HG02840 (cell line): Measurements from ENCODE around the gene FAM111B.
"Not testable (repeated sequence)": the region's sequence is repeated elsewhere in the genome, so short reads cannot be mapped to it uniquely, and the experiment has no call there.

Experiments
- ATAC-seq: cut with Tn5 transposase; IDR thresholded peaks from one replicate; pipeline ENCODE4 v1.9.1; 2021; ENCODE audit warnings: mild to moderate bottlenecking, moderate library complexity, moderate number of reproducible peaks; ENCODE audit not compliant: unreplicated experiment, low FRiP score

FAM111B gene, protein sequence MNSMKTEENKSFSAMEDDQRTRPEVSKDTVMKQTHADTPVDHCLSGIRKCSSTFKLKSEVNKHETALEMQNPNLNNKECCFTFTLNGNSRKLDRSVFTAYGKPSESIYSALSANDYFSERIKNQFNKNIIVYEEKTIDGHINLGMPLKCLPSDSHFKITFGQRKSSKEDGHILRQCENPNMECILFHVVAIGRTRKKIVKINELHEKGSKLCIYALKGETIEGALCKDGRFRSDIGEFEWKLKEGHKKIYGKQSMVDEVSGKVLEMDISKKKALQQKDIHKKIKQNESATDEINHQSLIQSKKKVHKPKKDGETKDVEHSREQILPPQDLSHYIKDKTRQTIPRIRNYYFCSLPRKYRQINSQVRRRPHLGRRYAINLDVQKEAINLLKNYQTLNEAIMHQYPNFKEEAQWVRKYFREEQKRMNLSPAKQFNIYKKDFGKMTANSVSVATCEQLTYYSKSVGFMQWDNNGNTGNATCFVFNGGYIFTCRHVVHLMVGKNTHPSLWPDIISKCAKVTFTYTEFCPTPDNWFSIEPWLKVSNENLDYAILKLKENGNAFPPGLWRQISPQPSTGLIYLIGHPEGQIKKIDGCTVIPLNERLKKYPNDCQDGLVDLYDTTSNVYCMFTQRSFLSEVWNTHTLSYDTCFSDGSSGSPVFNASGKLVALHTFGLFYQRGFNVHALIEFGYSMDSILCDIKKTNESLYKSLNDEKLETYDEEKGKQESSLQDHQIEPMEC

DNA sequence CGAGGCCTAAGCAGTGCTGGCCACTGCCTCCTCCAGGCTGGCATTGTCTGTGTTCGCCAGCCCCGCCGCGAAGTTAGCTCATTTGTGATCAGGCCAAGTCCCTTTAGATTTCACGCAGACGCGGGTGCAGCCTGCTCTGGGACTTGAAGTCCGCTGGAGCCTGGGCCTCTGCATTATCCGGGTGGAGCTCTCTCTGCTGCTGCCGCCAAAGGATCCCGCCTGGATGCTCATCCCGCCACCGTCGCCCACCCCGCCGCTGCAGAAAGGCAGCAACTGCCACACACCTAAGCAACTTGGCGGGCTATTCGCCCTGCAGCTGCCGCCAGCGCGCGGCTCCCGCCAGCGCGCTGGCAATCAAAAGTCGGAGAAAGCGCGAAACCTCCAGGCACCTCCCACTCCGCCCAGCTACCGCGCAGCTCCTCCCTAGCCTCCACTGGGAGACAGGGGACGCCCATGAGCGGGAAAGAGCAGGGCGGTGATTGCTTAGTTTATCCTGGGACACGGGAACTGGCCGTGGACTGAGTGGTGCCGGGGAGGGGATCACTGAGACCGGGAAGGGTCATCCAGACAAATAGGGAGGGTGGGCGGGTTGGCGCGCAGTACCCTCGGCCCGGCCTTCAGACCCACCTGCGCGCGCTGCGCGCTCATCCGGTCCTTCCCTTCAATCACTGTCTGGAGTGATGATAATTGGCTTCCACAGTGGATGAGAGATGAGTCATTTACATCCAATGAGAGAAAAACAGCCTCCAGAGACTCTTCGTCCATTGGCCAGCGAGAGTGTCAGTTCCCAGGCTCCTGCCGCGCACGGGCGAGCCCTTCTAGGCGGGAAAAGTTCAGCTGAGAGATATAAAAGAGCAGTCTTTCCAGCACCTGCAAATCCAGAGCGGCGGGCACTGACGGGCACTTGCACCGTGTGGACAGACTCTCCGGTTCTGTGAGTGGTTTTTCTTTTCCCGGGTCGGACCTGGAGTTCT is at the start of gene FAM111B:
Gene FAM111B, plus strand, starts transcription at position 875 of the 974 bp plus-strand sequence. CDS start 2,389 bp downstream, outside the sequence.
- ATAC-seq: peak; percentile 66

DNA sequence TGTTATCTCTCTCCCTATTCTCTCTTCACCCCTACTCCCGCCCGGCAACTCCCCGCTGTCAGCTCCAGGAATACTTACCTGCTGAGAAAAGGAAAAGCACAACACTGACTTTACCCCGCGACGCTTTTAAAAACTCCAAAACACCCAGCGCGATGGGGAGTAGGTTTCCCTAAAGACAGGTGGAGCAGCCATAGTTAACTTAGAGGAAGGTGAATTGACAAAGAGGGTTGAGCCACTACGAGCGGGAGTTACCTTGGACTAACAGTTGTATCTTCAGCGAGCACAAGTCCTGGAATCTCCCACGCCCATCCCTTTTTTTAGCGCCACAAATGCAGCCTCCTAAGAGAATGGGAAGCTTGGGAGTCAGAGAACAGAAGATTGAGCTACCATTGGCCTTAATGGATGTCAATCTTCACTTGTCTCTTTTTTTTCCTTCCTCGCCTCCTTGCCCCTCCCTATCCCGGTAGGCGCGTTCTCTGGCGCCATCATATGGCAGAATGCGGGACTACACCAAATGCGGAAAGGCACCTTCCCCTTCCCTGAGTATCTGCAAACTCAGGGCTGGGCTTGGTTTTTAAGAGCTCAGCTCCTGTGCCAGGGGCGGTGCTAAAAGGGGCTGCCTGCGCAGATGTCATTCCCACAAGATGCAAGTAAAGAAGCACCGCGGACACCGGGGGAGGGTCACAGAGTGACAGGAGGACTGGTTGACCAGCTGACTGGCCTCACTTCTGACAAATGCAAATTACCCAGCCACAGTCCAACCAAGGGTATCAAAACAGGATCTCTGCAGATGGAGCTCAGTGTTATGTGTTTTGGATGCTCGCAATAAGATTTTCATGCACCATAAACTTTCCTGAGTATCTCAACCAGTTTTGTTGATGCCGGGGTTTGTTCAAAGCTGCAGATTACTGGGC is 48.7 kb upstream of the FAM111B start:
- peak; percentile 87 for ATAC-seq

DNA sequence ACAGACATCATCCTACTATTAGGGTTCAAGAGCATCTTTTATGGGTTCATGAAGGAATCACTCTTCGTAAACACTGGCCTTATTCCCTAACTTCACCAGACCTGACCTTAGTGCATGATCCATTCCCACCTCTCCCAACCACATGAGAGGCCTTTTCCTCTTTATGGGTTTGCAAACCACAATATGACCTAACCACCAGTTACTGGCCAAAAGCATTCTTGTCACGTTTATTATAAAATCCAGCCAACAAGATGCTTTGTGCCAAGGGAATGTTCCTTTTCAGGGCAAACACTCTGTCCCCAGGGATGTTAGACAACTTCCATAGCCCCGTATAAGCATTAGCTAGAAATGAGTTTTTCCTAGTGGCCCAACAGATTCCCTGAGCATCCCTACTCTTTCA is 46.9 kb upstream of the FAM111B start:
- not testable (repeated sequence) for ATAC-seq

DNA sequence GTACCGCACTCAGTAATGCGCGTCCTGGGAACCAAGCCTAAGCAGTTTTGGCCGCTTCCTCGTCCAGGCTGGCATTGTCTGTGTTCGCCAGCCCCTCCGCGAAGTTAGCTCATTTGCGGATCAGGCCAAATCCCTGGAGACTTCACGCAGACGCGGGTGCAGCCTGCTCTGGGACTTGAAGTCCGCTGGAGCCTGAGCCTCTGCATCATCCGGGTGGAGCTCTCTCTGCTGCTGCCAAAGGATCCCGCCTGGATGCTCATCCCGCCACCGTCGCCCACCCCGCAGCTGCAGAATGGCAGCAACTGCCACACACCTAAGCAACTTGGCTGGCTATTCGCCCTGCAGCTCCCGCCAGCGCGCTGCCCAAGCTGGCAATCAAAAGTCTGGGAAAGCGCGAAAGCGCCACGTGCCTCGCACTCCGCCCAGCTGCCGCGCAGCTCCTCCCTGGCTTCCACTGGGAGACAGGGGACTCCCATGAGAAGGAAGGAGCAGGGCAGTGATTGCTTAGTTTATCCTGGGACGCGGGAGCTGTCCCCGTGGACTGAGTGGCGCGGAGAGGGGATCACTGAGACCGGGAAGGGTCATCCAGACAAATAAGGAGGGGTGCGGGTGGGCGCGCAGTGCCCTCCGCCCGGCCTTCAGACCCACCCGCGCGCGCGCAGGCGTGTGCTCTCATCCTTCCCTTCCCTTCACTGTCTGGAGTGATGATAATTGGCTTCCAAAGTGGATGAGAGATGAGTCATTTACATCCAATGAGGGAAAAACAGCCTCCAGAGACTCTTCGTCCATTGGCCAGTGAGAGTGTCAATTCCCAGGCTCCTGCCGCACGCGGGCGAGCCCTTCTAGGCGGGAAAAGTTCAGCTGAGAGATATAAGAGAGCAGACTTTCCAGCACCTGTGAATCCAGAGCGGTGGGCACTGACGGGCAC is 44.2 kb upstream of the FAM111B start:
- no peak for ATAC-seq

DNA sequence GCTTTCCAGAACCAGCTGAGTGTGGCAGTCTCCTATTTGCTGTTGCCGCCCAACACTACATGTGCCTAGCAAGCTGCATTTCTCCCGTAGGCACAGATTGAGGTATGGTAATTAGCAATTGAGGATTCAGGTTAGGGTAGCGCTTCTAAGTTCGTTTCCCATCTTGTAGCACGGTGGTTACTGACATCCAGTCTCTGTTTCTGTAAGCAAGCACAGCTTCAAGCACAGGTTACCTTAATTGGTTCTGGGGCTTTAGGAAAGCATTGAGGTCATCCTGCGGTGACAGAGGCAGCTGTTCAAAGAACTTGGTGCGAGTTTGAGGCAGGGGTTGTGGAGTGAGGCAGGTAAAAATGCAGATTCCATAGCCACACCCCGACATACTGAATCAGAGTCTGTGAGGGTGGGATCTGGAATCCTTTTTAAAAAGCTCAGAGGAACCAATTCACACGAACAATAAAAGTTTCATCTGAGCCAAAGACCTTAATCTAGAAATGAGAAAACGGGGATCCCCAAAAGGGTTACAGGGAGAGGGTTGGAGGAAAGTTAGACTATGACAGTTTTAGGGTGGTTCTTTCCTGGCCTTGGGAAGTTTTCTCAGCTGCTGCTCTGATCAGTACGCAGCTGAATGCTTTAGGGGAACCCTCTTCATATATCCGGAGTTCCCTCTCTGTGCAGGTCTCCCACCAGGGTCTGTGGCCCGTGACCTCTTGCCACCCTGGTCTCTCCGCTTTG is 42.9 kb upstream of the FAM111B start:
- not testable (repeated sequence) for ATAC-seq

DNA sequence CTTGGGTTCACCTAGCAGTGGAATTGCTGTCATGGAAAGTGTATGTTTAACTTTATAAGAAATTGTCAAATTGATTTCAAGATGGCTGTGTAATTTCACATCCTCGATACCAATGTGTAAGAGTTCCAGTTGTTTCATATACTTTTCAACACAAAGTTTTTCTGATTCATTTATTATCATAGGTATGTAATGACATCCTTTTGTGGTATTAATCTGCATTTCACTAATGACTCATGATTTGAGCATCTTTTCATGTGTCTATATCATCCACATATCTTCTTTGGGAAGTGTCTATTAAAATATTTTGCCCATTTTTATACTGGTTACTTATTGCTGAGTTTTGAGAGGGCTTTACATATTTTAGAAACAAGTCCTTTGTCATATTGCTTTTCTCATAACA is 38.0 kb upstream of the FAM111B start:
- ATAC-seq: no peak

DNA sequence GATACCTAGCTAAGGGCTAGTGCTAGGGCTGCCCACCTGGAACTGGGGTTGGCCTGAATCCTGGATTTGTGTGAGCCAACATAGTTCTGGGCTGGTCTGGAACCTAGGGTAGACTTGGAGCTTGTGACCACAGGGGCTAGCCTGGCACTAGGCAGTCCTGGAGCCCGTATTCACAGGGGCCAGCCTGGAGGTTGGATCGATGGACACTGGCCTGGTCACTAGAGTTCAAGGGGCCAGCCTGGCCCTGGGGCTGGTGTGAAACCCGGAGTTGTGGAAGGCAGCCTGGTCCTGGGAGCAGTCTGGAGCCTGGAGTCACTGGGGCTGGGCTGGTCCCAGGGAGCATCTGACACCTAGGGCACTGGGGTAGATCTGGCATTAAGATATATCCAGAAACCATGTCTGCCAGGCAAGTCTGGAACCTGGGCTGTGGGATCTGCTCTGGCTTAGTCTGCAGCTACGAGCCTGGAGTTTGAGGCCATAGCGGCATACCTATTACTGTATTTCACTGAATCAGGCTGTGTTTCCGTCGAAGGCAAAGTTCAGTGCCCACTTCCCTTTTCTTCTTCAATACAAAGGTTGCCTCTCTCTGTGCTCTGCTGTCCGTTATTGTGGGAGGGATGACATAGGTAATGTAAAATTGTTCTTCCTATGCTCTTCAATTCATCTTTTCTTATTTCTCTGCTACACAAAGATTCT is 30.0 kb upstream of the FAM111B start:
- peak; percentile 83 for ATAC-seq

DNA sequence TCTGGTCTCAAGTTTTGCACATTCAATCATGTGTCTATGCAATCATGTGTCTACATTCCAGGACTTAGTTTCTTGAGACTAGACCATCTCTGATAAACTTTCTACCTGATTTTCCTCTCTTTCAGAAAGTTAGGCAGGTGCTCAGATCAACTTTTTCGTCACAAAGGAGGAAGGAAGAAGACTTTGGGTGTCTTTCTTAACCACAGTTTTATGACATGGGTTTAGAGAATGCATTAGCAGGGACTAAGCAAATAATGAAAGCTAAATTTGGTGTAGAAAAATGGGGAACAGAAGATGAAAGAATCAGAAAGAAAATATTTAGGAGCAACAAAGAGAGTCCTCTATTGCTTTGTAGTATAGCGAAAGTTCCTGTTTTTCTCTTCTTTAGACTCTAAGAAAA is 28.6 kb upstream of the FAM111B start:
- ATAC-seq: no peak

DNA sequence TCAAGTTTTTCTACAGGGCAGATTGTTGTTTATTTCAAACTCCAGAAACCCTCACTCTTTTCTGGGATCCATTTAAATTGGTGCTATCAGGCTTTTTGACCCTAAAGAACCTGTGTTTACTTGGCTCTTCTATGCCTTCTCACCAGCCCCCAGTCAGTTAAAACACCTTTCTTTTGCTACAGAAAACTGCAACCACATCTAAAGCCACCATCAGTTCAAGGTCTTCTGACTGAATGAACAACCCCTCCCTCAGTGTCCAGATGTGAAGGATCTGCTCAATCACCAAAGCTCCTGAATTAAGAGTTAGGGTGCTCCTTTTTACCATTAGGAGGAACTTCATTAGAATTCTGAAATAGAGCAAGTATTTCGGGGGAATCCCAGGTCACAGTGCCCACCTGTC is 28.0 kb upstream of the FAM111B start:
- no peak for ATAC-seq

DNA sequence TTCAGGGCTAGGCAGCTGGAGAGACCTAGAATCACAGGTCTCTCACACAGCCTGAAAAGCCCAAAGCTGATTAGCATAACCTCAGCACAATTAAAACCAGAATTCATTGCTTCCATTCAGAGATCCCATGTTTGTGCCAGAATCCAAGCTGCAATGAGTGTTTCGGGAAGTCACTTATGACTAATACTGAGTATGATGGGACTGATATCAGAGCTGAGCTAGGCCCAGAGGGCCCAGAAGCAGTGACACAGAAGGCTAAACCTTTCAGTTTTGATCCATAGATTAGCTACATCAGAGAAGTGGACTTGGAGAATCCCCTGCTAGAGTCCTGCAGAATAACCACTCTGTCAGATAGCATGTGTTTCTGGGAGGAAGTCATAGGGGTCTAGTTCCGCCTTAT is 26.6 kb upstream of the FAM111B start:
- not testable (repeated sequence) for ATAC-seq

DNA sequence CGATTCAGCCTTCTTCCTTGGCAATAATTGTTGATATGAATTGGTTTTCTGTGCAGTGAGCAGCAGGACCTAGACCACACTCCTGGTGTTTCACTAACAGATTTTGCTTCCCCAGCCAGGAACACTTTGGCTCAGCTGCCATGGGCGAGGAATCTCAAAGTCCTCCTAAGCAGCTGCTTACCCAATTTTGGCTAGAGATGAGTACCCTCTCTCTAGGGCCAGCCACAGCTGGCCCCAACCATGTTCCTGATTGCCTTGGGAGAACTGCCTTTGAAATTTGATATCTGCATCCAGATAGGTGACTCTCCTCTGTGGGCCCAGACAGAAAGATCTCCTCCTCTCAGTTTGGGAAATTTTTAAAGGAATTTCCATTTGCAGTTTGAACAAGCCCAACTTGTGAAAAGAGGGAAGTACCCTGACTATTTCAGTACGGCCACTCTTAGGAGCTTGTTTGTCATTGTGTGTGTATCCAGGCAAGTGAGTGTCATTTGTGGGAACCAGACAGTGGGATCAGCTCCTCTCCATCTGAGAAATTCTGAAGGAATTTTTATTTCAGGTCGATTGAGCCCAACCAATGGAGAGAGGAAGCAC is 25.5 kb upstream of the FAM111B start:
- ATAC-seq: not testable (repeated sequence)

DNA sequence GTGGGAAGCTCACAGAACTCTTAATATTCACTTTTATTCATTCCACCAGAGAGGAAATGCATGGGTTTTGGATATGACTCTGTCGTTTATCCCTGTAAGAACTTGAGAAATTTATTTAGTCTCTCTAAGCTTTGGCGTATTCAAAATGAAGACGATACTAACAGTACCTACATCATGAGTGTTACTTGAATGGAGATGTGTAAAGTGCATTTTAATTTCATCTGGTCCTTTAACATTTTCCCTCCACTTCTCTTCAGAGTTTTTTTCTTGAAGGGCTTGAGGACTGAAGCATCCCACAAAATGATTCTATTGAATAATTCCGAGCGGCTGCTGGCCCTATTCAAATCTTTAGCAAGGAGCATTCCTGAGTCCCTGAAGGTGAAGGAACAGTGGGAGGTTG is 21.0 kb upstream of the FAM111B start, which contains the start of gene GLYATL1B:
Gene GLYATL1B, plus strand, starts transcription at position 301 of the 400 bp plus-strand sequence. Its CDS starts 0 bp downstream, at position 301.
- not testable (repeated sequence) for ATAC-seq

DNA sequence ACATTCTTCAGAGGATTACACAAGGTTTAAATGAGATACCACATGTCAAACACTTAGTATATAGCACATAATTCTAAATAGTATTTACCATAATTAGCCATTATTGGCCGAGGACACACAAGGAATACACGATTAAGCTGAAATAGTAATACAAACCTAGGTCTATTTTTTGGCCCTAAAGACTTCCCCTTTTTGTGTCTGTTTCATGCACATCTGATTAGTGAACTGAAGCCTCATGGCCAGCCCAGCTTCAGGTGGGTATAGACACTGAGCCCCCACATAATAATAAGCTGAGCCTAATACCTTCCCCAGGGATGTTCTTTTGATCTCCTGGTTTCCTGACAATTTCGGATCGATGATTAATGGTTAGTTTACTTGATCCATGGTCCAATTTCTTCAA is 18.9 kb upstream of the FAM111B start:
- ATAC-seq: no peak

DNA sequence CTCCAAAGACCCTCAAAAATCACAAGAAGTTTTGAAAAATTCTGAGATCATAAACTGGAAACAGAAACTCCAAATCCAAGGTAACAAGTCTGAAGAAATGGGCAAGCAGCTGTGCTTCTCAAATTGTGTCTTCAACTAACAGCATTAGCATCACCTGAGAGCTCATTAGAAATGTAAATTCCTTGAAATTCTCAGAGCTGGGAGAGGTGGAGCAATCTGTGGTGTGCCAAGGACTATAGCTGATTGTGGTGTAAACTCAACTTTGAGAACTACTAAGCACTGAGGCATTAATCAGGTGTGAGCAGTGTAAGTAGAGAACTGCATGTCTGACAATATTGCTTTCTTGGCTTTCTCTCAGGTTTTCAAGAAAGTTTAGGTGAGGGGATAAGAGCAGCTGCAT is 13.5 kb upstream of the FAM111B start:
- ATAC-seq: not testable (repeated sequence)

DNA sequence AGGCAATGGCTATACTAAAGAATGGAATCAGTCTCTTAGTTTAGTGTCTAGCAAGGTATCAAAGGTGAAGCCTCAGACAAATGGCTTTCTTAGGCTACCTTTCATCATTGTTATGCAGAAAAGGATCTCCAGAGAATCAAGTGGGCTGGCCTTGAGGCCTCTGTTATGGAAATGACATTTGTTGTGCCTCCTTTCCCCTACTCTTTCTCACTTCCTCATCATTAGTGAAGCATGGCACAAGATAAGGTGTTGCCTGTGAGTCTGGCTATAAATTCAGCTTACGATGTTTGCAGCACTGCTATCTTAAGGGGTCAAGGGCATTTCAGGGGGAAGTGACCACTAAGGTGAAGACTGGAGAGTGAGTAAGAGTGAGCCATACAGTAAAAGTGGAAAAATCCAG is 11.8 kb upstream of the FAM111B start:
- not testable (repeated sequence) for ATAC-seq

DNA sequence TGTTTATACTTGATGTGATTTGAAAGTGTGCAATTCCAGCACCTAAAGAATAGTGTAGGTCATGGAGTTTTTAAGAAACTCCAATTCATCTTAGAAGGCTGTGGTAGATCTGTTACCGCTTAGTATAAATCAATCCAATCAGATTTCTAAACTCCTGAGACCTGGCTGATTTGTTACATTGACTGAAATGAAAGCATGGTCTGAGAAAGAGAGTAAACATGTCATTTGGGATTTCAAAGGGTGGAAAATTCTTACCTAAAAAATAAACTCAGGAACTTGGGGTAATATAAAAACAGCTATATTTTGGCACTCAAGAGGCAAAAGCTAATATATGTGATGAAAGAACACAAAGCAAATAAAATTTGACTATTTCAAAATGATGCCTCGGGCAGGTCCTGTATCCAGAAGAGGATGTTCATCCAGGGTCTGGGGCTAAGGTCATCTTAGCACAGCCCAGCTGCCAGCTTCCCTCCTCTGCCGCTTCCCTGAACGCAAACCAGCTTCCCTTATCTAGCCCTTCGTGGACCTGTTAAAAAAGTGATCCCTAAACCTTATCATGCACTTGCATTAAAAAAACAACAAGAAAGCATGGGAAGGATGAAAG is 11.0 kb upstream of the FAM111B start:
- not testable (repeated sequence) for ATAC-seq
